ENCODE measurements around the gene MAPKAPK2. TPM values are rescaled to one million over a fixed set of nuclear protein-coding genes. Genes with fewer than 3 reads are reported as not detected.
A peak's percentile ranks its signal among the peaks of the same experiment; 100 is the strongest.

The MAPKAPK2 gene
- total and polyA plus RNA-seq, 10 donors = 42.2 to 129 (median 94.2) TPM

DNA sequence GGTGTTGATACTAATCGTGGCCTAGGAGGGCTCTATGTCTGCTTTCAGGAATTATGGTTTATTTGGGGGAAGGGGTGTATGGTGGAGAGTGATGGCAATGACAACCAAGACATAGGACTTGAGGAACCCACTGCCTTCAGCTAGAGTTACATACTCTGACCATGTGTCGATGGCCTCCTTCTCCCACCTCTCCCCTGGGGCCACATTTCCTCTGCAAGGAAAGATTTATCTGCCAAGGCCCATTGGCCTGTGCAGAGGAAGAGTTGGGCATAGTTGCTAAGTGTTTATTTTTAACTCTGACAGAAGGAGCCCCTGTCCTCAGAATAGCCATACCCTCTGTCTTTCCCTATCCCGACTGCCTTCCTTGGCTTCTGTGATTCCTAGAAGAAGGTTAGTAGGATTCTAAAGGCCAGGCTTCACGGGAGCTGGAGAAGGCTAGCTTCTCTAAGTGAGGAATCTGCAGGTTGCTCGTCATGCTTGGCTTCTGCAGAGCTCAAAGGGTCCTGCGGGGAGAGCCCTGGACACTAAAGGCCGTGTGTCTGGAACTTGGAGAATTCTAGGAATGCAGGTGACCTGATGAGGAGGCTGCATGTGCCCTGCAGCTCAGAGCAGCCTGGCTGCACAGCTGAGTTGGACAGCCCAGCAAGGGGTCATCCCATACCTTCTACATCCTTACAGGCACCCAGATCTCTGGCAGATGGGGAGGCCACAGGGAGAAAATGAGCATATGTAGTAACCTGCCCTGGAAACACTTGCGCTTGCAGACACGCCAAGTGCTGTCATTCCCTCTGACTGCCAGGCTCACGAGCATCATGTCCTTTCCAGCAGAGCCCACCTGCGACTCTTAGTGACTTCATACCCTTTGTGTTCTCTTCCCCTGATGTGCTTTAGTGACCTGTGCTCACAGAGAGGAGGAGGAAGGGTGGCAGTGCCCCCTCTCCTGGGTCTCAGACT, 9.7 kb downstream of the MAPKAPK2 start:
- H3K27me3 ChIP-seq (replicated peaks in 1 of 7) = no peaks in the 10 kb centered on the region
- peaks cover 0 to 45% (median 2%) of the 10 kb centered on the region in 6 donors for H3K36me3 ChIP-seq
- H3K4me3 ChIP-seq = no peak overlapping the region
- no peak for DNase-seq
- TF ChIP-seq POLR2A (IDR thresholded peaks at IDR 0.05) (no peak), POLR2AphosphoS5 (IDR thresholded peaks at IDR 0.05) (no peak)
- TF ChIP-seq, protein P1, sequence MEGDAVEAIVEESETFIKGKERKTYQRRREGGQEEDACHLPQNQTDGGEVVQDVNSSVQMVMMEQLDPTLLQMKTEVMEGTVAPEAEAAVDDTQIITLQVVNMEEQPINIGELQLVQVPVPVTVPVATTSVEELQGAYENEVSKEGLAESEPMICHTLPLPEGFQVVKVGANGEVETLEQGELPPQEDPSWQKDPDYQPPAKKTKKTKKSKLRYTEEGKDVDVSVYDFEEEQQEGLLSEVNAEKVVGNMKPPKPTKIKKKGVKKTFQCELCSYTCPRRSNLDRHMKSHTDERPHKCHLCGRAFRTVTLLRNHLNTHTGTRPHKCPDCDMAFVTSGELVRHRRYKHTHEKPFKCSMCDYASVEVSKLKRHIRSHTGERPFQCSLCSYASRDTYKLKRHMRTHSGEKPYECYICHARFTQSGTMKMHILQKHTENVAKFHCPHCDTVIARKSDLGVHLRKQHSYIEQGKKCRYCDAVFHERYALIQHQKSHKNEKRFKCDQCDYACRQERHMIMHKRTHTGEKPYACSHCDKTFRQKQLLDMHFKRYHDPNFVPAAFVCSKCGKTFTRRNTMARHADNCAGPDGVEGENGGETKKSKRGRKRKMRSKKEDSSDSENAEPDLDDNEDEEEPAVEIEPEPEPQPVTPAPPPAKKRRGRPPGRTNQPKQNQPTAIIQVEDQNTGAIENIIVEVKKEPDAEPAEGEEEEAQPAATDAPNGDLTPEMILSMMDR (IDR thresholded peaks at IDR 0.05 in 8 of 11, conservative IDR thresholded peaks at IDR 0.05 in 3 of 11) = no peak
- 72 to 83% (median 76%) methylated on average over 11 of the region's 11 CpGs for WGBS, 5 donors
- H3K4me1 ChIP-seq = peaks cover 52 to 100% (median 95%) of the 10 kb centered on the region in 6 donors
- intact Hi-C loops (cut with DNase I; ENCODE audit: low total_unique reads) = no loop called here
- H3K27ac ChIP-seq = no peak overlapping the region
- H3K9me3 ChIP-seq = no peaks in the 10 kb centered on the region

DNA sequence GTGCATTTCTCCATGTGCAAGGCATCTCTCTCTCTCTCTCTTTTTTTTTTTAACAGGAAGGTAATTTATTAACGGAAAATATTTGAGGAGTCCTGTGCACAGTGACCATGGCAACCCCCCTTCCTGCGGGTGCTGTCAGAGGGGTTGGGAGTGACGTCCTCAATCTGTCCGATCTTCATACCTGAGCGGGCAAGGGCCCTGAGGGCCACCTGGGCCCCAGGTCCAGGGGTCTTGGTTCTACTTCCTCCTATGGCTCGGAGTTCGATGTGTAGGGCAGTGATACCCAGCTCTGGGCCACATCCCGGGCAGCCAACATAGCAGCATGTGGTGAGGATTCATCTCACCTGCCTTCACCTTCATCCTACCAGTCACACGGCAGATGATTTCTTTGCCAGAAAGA, 11.0 kb downstream of the MAPKAPK2 start:
- intact Hi-C loops (cut with DNase I; ENCODE audit: low total_unique reads) = no loop called here
- no peaks in the 10 kb centered on the region for H3K27me3 ChIP-seq (replicated peaks in 1 of 7)
- no peak overlapping the region for H3K4me3 ChIP-seq
- peaks cover 0 to 45% (median 2%) of the 10 kb centered on the region in 6 donors for H3K36me3 ChIP-seq
- H3K9me3 ChIP-seq = no peaks in the 10 kb centered on the region
- 83 to 93% (median 90%) methylated on average over 9 of the region's 9 CpGs for WGBS, 5 donors
- peaks cover 54 to 100% (median 95%) of the 10 kb centered on the region in 6 donors for H3K4me1 ChIP-seq
- no peak for DNase-seq
- no peak for TF ChIP-seq POLR2A (IDR thresholded peaks at IDR 0.05)
- H3K27ac ChIP-seq = peak overlapping the region in 1 of 8 donors; percentile 84

DNA sequence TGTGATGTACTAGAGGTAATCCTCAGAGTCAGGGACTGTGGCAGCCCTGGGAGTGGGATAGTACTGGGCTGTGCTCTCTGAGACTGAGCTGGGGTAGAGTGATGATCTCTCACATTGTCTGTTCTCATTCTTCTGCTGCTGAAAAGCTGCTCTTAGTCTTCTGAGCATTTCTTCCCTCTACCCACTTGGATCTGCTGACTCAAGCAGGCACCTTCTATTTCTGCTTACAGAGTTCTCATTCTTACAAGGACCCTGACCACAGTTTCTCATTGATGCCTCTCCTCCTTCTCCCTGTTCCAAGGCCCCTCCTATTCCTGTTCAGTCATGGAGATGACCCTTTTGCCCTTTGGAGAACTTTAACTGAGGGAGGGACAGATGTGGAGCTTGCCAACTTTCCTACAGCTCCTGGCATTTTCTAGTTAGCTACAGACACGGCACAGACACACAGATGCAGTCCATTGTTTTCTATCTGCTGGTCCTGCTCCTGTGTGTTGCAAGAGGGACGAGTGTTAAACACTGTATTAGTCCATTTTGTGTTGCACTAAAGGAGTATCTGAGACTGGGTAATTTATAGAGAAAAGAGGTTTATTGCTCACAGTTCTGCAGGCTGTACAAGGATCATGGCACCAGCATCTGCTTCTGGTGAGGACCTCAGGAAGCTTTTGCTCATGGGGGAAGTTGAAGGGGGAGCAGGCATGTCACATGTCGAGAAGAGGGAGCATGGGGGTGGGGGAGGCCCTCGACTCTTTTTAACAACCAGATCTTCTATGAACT, 12.3 kb downstream of the MAPKAPK2 start:
- peaks cover 44 to 100% (median 89%) of the 10 kb centered on the region in 6 donors for H3K4me1 ChIP-seq
- H3K4me3 ChIP-seq = no peak overlapping the region
- intact Hi-C loops (cut with DNase I; ENCODE audit: low total_unique reads) = no loop called here
- DNase-seq = no peak
- TF ChIP-seq, protein P1 (IDR thresholded peaks at IDR 0.05 in 8 of 11, conservative IDR thresholded peaks at IDR 0.05 in 3 of 11) = no peak
- H3K27ac ChIP-seq = peak overlapping the region in 4 of 8 donors; percentile 6 to 84 (median 62)
- H3K36me3 ChIP-seq = peaks cover 0 to 45% (median 2%) of the 10 kb centered on the region in 6 donors
- WGBS, 5 donors = 58 to 87% (median 70%) methylated on average over 4 of the region's 4 CpGs
- H3K9me3 ChIP-seq = no peaks in the 10 kb centered on the region
- no peaks in the 10 kb centered on the region for H3K27me3 ChIP-seq (replicated peaks in 1 of 7)

DNA sequence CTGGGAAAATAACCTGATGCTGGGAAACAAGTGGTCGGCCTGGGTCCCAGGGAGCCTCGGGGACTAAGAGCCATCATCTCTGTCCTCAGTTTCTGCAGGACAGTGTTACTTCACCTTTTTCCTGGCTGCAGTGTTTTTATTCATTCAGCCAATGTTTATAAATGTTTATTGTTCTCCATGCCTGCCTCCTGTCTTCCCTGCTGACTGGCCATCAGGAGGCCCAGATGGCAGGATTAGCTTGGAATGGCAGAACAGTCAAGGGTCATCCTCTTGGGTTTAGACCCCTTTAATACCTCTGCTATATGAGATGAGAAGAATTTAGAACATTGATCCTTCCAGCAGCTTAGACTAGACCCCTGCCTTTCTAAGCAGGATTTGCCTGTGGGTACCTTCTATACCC, 13.3 kb downstream of the MAPKAPK2 start:
- TF ChIP-seq, protein P1 (IDR thresholded peaks at IDR 0.05 in 8 of 11, conservative IDR thresholded peaks at IDR 0.05 in 3 of 11) = no peak
- TF ChIP-seq POLR2AphosphoS5 (IDR thresholded peaks at IDR 0.05) = no peak
- no peak for TF ChIP-seq POLR2A (IDR thresholded peaks at IDR 0.05)
- H3K27me3 ChIP-seq (replicated peaks in 1 of 7) = no peaks in the 10 kb centered on the region
- H3K9me3 ChIP-seq = no peaks in the 10 kb centered on the region
- WGBS, 5 donors = 73 to 96% (median 90%) methylated on average over 2 of the region's 2 CpGs
- no peak for DNase-seq
- peaks cover 0 to 38% (median under 1%) of the 10 kb centered on the region in 6 donors for H3K36me3 ChIP-seq
- H3K27ac ChIP-seq = peak overlapping the region in 3 of 8 donors; percentile 3 to 84 (median 84)
- peaks cover 36 to 100% (median 88%) of the 10 kb centered on the region in 6 donors for H3K4me1 ChIP-seq
- no peak overlapping the region for H3K4me3 ChIP-seq
- intact Hi-C loops (cut with DNase I; ENCODE audit: low total_unique reads) = no loop called here

Measured in spleen (tissue), 11 donors.